ENCODE measurements around the gene SLC2A9. TPM values are rescaled to one million over a fixed set of nuclear protein-coding genes. Genes with fewer than 3 reads are reported as not detected.
A peak's percentile ranks its signal among the peaks of the same experiment; 100 is the strongest.

Gene SLC2A9
- total RNA-seq, 2 experiments from 2014 or later: not detected

DNA sequence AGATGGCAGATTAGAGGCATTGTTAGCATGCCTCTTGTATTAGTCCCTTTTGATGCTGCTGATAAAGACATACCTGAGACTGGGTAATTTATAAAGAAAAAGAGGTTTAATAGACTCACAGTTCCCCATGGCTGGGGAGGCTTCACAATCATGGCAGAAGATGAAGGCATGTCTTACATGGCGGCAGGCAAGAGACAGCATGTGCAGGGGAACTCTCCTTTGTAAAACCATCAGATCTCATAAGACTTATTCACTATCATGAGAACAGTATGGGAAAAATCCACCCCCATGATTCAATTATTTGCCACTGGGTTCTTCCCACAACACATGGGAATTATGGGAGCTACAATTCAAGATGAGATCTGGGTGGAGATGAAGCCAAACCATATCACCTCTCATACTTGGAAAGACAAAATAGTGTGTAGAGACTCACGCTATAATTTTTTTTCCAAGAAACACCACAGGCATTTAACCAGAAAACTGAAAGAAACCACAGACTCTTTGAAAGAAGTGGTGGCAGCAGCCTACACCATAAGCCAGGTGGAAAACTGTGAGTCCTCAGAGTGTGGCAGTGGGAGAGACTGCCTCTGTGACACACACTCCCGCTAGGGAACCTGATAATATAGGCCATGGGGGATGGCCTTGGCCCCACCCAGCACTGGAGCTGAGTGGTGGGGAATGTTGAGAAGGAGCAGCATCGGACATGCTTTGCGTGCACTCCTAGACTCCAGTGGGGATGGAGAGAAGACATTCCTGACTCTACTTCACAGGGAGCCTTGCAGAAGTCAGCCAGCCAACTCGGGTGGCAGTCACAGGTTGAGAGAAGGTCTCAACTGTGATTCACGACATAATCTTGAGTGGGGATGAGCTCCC lies 51.5 kb downstream of the SLC2A9 start:
- H3K4me1 ChIP-seq (ENCODE audit: insufficient read depth, low read length, poor library complexity, severe bottlenecking): peaks cover 12% of the 10 kb centered on the region
- TF ChIP-seq, protein P1, sequence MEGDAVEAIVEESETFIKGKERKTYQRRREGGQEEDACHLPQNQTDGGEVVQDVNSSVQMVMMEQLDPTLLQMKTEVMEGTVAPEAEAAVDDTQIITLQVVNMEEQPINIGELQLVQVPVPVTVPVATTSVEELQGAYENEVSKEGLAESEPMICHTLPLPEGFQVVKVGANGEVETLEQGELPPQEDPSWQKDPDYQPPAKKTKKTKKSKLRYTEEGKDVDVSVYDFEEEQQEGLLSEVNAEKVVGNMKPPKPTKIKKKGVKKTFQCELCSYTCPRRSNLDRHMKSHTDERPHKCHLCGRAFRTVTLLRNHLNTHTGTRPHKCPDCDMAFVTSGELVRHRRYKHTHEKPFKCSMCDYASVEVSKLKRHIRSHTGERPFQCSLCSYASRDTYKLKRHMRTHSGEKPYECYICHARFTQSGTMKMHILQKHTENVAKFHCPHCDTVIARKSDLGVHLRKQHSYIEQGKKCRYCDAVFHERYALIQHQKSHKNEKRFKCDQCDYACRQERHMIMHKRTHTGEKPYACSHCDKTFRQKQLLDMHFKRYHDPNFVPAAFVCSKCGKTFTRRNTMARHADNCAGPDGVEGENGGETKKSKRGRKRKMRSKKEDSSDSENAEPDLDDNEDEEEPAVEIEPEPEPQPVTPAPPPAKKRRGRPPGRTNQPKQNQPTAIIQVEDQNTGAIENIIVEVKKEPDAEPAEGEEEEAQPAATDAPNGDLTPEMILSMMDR (conservative IDR thresholded peaks at IDR 0.05; ENCODE audit: low read length): no peak
- no peak for TF ChIP-seq EZH2phosphoT487 (IDR thresholded peaks at IDR 0.05; ENCODE audit: borderline replicate concordance, low read depth, low read length)
- CTCF ChIA-PET (ENCODE audit: unreplicated experiment): no interaction called here
- no peaks in the 10 kb centered on the region for H3K36me3 ChIP-seq (ENCODE audit: insufficient read depth, low read length)
- peaks cover 17% of the 10 kb centered on the region; the same call in 1 of the 2 replicates for H3K9me3 ChIP-seq (ENCODE audit: low read length)
- no peaks in the 10 kb centered on the region for H3K79me2 ChIP-seq (ENCODE audit: insufficient read depth, low read depth, low read length)
- no TSS peak for BruUV-seq (replicated peaks)
- no peak overlapping the region for H3K27ac ChIP-seq (ENCODE audit: low read depth, low read length, poor library complexity, severe bottlenecking)
- H2AFZ ChIP-seq (ENCODE audit: low read length): peak overlapping the region; percentile 81; the same call in 1 of the 2 replicates
- intact Hi-C loops (cut with micrococcal nuclease; ENCODE audit: unreplicated experiment): no loop called here
- no peak for DNase-seq (ENCODE audit: low spot score)
- H3K4me2 ChIP-seq (ENCODE audit: low read length): peak overlapping the region; percentile 48
- POLR2A ChIA-PET: interaction anchor here (0.6 kb wide), 1 partner anchor 152 kb away, joined by 3 read pairs; no protein-coding TSS in a partner anchor
- no peaks in the 10 kb centered on the region for H3K9me2 ChIP-seq (ENCODE audit: insufficient read depth, low read length)
- H4K20me1 ChIP-seq (ENCODE audit: insufficient read depth, low read length): no peaks in the 10 kb centered on the region
- H3K4me3 ChIP-seq (ENCODE audit: low read depth, low read length, poor library complexity, severe bottlenecking): peak overlapping the region; percentile 11

DNA sequence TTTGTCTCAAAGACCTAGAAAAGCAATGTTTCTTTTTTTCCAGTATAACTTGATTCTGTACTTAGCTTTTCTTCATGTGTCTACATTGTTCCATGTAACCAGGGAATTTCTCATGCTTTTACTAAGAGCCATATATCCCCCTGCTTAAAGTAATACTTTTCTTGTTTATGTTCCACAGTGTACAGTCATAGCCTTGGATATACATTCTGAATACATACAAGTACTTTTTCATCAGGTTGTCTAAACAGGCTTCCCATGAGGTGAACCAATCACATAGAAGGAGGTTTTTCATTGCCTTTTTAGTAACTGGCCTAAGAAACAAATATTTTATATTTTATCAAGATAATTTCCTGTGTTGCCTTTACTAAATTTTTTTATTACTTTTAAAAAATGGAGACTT lies 52.8 kb downstream of the SLC2A9 start:
- TF ChIP-seq EZH2phosphoT487 (IDR thresholded peaks at IDR 0.05; ENCODE audit: borderline replicate concordance, low read depth, low read length): no peak
- TF ChIP-seq, protein P1 (conservative IDR thresholded peaks at IDR 0.05; ENCODE audit: low read length): no peak
- Histone ChIP-seq H3K27ac (ENCODE audit: low read depth, low read length, poor library complexity, severe bottlenecking) (no peak overlapping the region), H3K4me3 (ENCODE audit: low read depth, low read length, poor library complexity, severe bottlenecking) (no peak overlapping the region), H3K9me3 (ENCODE audit: low read length) (peaks cover 17% of the 10 kb centered on the region; the same call in 1 of the 2 replicates), H4K20me1 (ENCODE audit: insufficient read depth, low read length) (no peaks in the 10 kb centered on the region), H3K4me2 (ENCODE audit: low read length) (no peak overlapping the region), H3K79me2 (ENCODE audit: insufficient read depth, low read depth, low read length) (no peaks in the 10 kb centered on the region), H3K36me3 (ENCODE audit: insufficient read depth, low read length) (no peaks in the 10 kb centered on the region), H3K9me2 (ENCODE audit: insufficient read depth, low read length) (no peaks in the 10 kb centered on the region), H2AFZ (ENCODE audit: low read length) (no peak overlapping the region), H3K4me1 (ENCODE audit: insufficient read depth, low read length, poor library complexity, severe bottlenecking) (peaks cover 12% of the 10 kb centered on the region)
- BruUV-seq (replicated peaks): no TSS peak
- ChIA-PET POLR2A (no interaction called here), CTCF (ENCODE audit: unreplicated experiment) (no interaction called here)
- intact Hi-C loops (cut with micrococcal nuclease; ENCODE audit: unreplicated experiment): no loop called here
- DNase-seq (ENCODE audit: low spot score): no peak

DNA sequence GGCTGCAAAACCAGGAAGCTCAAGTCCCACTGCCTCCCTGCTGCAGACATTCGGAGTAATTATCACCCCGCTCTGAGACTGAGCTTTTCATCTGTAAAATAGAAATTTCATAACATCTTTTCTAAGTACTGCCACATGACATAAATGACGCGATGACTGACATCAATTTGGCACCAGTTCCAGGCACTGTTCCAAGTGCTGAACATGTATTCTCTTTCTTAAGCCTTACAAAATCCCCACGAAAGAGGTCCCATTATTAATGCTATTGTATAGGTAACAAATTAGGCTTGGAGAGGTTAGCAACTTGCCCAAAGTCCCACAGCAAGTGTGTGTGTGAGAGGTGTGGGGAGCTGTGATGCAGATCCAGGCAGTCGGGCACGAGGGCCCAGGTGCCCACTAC lies 56.4 kb downstream of the SLC2A9 start:
- Histone ChIP-seq H3K4me2 (ENCODE audit: low read length) (no peak overlapping the region), H3K9me2 (ENCODE audit: insufficient read depth, low read length) (no peaks in the 10 kb centered on the region), H3K9me3 (ENCODE audit: low read length) (peaks cover 9% of the 10 kb centered on the region; the same call in 1 of the 2 replicates), H4K20me1 (ENCODE audit: insufficient read depth, low read length) (no peaks in the 10 kb centered on the region), H3K4me3 (ENCODE audit: low read depth, low read length, poor library complexity, severe bottlenecking) (no peak overlapping the region), H3K27ac (ENCODE audit: low read depth, low read length, poor library complexity, severe bottlenecking) (no peak overlapping the region), H2AFZ (ENCODE audit: low read length) (no peak overlapping the region), H3K36me3 (ENCODE audit: insufficient read depth, low read length) (no peaks in the 10 kb centered on the region), H3K79me2 (ENCODE audit: insufficient read depth, low read depth, low read length) (no peaks in the 10 kb centered on the region), H3K4me1 (ENCODE audit: insufficient read depth, low read length, poor library complexity, severe bottlenecking) (peaks cover under 1% of the 10 kb centered on the region)
- ChIA-PET POLR2A (no interaction called here), CTCF (ENCODE audit: unreplicated experiment) (no interaction called here)
- no peak for TF ChIP-seq EZH2phosphoT487 (IDR thresholded peaks at IDR 0.05; ENCODE audit: borderline replicate concordance, low read depth, low read length)
- TF ChIP-seq, protein P1 (conservative IDR thresholded peaks at IDR 0.05; ENCODE audit: low read length): no peak
- intact Hi-C loops (cut with micrococcal nuclease; ENCODE audit: unreplicated experiment): no loop called here
- no TSS peak for BruUV-seq (replicated peaks)
- DNase-seq (ENCODE audit: low spot score): no peak

All from OCI-LY7 (cell line).